ENCODE measurements around the gene ELFN2.

GRCh38 chr22:37336579-37336978 is 90.7 kb downstream of the ELFN2 start:
- no peak for TF ChIP-seq EP300 (IDR thresholded peaks at IDR 0.05)
- no peak for TF ChIP-seq POLR2AphosphoS5 (IDR thresholded peaks at IDR 0.05)
- no peak for TF ChIP-seq CTCF (IDR thresholded peaks at IDR 0.05)
- no peak for TF ChIP-seq POLR2A (IDR thresholded peaks at IDR 0.05)
